ENCODE measurements around the gene NT5DC4. TPM values are rescaled to one million over a fixed set of nuclear protein-coding genes. Genes with fewer than 3 reads are reported as not detected.
"Not testable (repeated sequence)": the region's sequence is repeated elsewhere in the genome, so short reads cannot be mapped to it uniquely, and the experiment has no call there.

The NT5DC4 gene
- polyA plus RNA-seq, 1 donor, result 0.09 TPM

- no peak for DNase-seq (ENCODE audit: low read depth)
Observed at GRCh38 chr2:112699984-112700667, 20.7 kb upstream of the NT5DC4 start.

- no peak for DNase-seq (ENCODE audit: low read depth)
Observed at GRCh38 chr2:112701052-112701451, 19.8 kb upstream of the NT5DC4 start.

- DNase-seq (ENCODE audit: low read depth), result no peak
Observed at GRCh38 chr2:112703684-112704083, 17.1 kb upstream of the NT5DC4 start.

- no peak for DNase-seq (ENCODE audit: low read depth)
Observed at GRCh38 chr2:112705575-112705974, 15.2 kb upstream of the NT5DC4 start.

GRCh38 chr2:112706170-112706664 is 14.6 kb upstream of the NT5DC4 start:
- DNase-seq (ENCODE audit: low read depth), result no peak

GRCh38 chr2:112706947-112707346 is 13.9 kb upstream of the NT5DC4 start:
- DNase-seq (ENCODE audit: low read depth), result not testable (repeated sequence)

- no peak for DNase-seq (ENCODE audit: low read depth)
Observed at GRCh38 chr2:112708968-112709367, 11.9 kb upstream of the NT5DC4 start.

GRCh38 chr2:112709703-112710102 is 11.1 kb upstream of the NT5DC4 start:
- no peak for DNase-seq (ENCODE audit: low read depth)

- DNase-seq (ENCODE audit: low read depth), result no peak
Observed at GRCh38 chr2:112710956-112711750, 9.7 kb upstream of the NT5DC4 start.

GRCh38 chr2:112712465-112712864 is 8.4 kb upstream of the NT5DC4 start:
- no peak for DNase-seq (ENCODE audit: low read depth)

- no peak for DNase-seq (ENCODE audit: low read depth)
Observed at GRCh38 chr2:112712903-112713584, 7.8 kb upstream of the NT5DC4 start.

- no peak for DNase-seq (ENCODE audit: low read depth)
Observed at GRCh38 chr2:112713585-112713925, 7.3 kb upstream of the NT5DC4 start.

- DNase-seq (ENCODE audit: low read depth), result no peak
Observed at GRCh38 chr2:112713926-112714325, 6.9 kb upstream of the NT5DC4 start.

GRCh38 chr2:112714331-112714730 is 6.5 kb upstream of the NT5DC4 start:
- DNase-seq (ENCODE audit: low read depth), result no peak

- no peak for DNase-seq (ENCODE audit: low read depth)
Observed at GRCh38 chr2:112714836-112715631, 5.8 kb upstream of the NT5DC4 start.

- DNase-seq (ENCODE audit: low read depth), result not testable (repeated sequence)
Observed at GRCh38 chr2:112716094-112716493, 4.7 kb upstream of the NT5DC4 start.

GRCh38 chr2:112716826-112717352 is 3.9 kb upstream of the NT5DC4 start:
- DNase-seq (ENCODE audit: low read depth), result not testable (repeated sequence)

GRCh38 chr2:112718863-112719370 is 1.9 kb upstream of the NT5DC4 start:
- DNase-seq (ENCODE audit: low read depth), result no peak

GRCh38 chr2:112721819-112722522 is 1.2 kb downstream of the NT5DC4 start:
- no peak for DNase-seq (ENCODE audit: low read depth)

- DNase-seq (ENCODE audit: low read depth), result no peak
Observed at GRCh38 chr2:112722816-112723546, 2.2 kb downstream of the NT5DC4 start.
